Measurements from ENCODE around the gene IGF1R.

Gene IGF1R

DNA sequence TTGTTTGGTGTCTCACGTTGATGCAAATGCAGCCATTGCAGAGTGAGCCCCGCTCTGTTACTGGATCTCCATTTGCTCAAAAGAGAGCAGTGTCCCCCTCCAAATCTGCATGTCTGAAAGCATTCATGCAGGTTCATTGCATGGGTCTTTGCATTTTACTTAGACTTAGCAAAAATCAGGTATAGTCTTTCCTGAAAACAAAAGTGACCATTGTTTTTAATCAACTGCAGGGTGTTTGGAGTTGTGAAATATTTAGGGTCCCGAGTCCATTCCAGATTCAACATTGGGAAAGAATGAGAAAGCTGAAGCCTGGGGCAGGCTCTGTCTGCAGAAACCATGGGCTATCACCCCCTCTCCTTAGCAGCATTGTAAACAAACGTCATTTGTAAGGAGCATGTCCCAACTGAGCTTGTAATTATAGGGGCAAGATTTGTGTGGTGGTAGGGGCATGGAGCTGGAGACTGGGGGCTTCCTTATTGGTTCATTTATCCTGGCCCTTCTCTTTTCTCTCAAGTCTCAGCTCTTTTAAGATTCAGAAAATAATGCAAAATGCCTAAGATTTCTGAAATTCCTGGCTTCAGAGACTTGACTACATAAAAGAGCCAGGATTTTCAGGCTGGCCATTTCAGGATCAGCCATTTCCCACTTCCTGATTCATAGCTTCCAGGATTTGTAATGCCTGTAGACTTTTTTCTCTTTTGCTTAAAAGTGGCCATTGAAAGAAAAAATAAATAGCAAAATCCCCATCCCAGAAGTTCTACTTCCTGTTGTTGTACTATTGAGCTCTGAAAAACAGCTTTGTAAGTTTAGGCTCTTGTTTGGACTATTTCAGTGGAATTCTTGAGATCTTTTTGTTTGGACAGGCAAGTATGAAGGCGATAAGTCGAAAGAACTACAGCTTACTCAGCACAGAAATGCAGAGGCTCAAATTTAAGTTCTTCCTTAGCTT, 23.0 kb downstream of the IGF1R start:
- Histone ChIP-seq H3K27ac (ENCODE audit: low read length) (no peak overlapping the region), H3K9ac (ENCODE audit: low read length) (no peak overlapping the region), H3K79me2 (ENCODE audit: low read length) (peaks cover 24% of the 10 kb centered on the region), H3K9me3 (ENCODE audit: insufficient read depth, low read length) (no peaks in the 10 kb centered on the region), H3K4me1 (ENCODE audit: low read length) (peaks cover 19% of the 10 kb centered on the region), H3K36me3 (replicated peaks; ENCODE audit: low read depth, low read length) (no peaks in the 10 kb centered on the region), H3K4me3 (ENCODE audit: low read length) (no peak overlapping the region), H3K4me2 (ENCODE audit: low read length) (no peak overlapping the region), H3K27me3 (ENCODE audit: low read depth, low read length) (no peaks in the 10 kb centered on the region), H2AFZ (ENCODE audit: low read depth, low read length) (no peak overlapping the region), H4K20me1 (ENCODE audit: insufficient read depth, low read length) (peaks cover 29% of the 10 kb centered on the region; the same call in 1 of the 2 replicates)
- TF ChIP-seq, protein P1, sequence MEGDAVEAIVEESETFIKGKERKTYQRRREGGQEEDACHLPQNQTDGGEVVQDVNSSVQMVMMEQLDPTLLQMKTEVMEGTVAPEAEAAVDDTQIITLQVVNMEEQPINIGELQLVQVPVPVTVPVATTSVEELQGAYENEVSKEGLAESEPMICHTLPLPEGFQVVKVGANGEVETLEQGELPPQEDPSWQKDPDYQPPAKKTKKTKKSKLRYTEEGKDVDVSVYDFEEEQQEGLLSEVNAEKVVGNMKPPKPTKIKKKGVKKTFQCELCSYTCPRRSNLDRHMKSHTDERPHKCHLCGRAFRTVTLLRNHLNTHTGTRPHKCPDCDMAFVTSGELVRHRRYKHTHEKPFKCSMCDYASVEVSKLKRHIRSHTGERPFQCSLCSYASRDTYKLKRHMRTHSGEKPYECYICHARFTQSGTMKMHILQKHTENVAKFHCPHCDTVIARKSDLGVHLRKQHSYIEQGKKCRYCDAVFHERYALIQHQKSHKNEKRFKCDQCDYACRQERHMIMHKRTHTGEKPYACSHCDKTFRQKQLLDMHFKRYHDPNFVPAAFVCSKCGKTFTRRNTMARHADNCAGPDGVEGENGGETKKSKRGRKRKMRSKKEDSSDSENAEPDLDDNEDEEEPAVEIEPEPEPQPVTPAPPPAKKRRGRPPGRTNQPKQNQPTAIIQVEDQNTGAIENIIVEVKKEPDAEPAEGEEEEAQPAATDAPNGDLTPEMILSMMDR (IDR thresholded peaks at IDR 0.05; ENCODE audit: low read depth, low read length) = no peak
- no peak for TF ChIP-seq EZH2phosphoT487 (IDR thresholded peaks at IDR 0.05; ENCODE audit: low read depth)

DNA sequence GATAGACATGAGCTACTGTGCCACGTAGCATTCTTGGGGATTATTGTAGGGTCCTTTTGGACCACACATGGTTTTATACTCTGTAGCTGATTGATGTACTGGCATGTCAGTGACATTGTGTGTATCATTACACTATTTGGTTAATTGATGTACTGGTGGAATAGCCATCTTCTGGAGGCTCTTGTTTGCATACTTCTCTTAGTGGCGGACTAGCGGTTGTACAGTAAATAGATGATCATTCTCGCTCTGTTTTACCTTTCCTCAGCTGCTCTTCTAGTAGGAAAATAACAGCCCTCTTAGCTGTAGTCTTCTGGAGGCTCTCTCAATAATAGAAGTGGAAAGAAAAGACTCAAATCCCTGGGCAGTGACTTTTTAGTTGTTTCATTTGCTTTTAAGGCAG, 24.8 kb downstream of the IGF1R start:
- Histone ChIP-seq H3K4me2 (ENCODE audit: low read length) (no peak overlapping the region), H3K9ac (ENCODE audit: low read length) (no peak overlapping the region), H3K27me3 (ENCODE audit: low read depth, low read length) (no peaks in the 10 kb centered on the region), H3K4me3 (ENCODE audit: low read length) (no peak overlapping the region), H2AFZ (ENCODE audit: low read depth, low read length) (no peak overlapping the region), H3K9me3 (ENCODE audit: insufficient read depth, low read length) (no peaks in the 10 kb centered on the region), H3K79me2 (ENCODE audit: low read length) (peaks cover 17% of the 10 kb centered on the region), H3K27ac (ENCODE audit: low read length) (no peak overlapping the region), H4K20me1 (ENCODE audit: insufficient read depth, low read length) (peaks cover 21% of the 10 kb centered on the region; the same call in 1 of the 2 replicates), H3K36me3 (replicated peaks; ENCODE audit: low read depth, low read length) (no peaks in the 10 kb centered on the region), H3K4me1 (ENCODE audit: low read length) (peaks cover 17% of the 10 kb centered on the region)
- TF ChIP-seq, protein P1 (IDR thresholded peaks at IDR 0.05; ENCODE audit: low read depth, low read length) = no peak
- TF ChIP-seq EZH2phosphoT487 (IDR thresholded peaks at IDR 0.05; ENCODE audit: low read depth) = no peak

DNA sequence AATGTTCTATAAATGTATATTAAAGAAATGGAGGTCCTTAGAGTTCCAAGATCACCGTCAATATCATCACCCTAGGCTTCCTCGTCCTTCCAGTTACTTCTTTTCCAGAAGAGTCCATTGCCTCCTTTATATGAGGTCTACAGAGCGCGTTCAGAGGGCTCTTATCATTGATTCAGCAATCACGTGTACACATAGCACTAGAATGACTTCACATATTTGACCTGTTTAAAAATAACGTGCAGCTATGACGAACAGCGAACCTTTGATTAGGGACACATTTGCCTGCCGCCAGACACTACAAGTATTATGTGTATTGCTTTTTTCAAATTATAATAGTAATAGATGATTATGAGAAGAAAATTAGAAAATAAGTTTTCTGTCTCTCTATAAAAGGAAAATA, 26.0 kb downstream of the IGF1R start:
- peaks cover 9% of the 10 kb centered on the region for H3K79me2 ChIP-seq (ENCODE audit: low read length)

More for the DNA sequence above, 26.0 kb downstream of the IGF1R start:
- Histone ChIP-seq H4K20me1 (ENCODE audit: insufficient read depth, low read length) (peaks cover 11% of the 10 kb centered on the region; the same call in 1 of the 2 replicates), H3K27me3 (ENCODE audit: low read depth, low read length) (no peaks in the 10 kb centered on the region), H3K4me3 (ENCODE audit: low read length) (no peak overlapping the region), H3K9me3 (ENCODE audit: insufficient read depth, low read length) (no peaks in the 10 kb centered on the region), H3K4me2 (ENCODE audit: low read length) (no peak overlapping the region), H2AFZ (ENCODE audit: low read depth, low read length) (no peak overlapping the region), H3K4me1 (ENCODE audit: low read length) (peaks cover 5% of the 10 kb centered on the region), H3K27ac (ENCODE audit: low read length) (no peak overlapping the region), H3K9ac (ENCODE audit: low read length) (no peak overlapping the region), H3K36me3 (replicated peaks; ENCODE audit: low read depth, low read length) (no peaks in the 10 kb centered on the region)
- TF ChIP-seq, protein P1 (IDR thresholded peaks at IDR 0.05; ENCODE audit: low read depth, low read length) = no peak
- no peak for TF ChIP-seq EZH2phosphoT487 (IDR thresholded peaks at IDR 0.05; ENCODE audit: low read depth)
